ENCODE measurements around the gene RNF26.

GRCh38 chr11:119356349-119357031 is 22.2 kb downstream of the RNF26 start:
- TF ChIP-seq CTCF (IDR thresholded peaks at IDR 0.05) (peak; percentile 93), ZFX (IDR thresholded peaks at IDR 0.05; ENCODE audit: borderline replicate concordance) (no peak)
